Ovary (tissue), 10 donors: ENCODE measurements around the gene DENND1B. TPM values are rescaled to one million over a fixed set of nuclear protein-coding genes. Genes with fewer than 3 reads are reported as not detected.

Experiments used
- DNase-seq, 5 donors: peaks; one replicate each; pipeline ENCODE4 v3.0.0-alpha.2; 2019 to 2020
- H3K27ac ChIP-seq, 2 donors: fragments of 200-600 bp; one replicate each; pipeline versions ENCODE4 v1.5.1 to v1.8.0; 2019 to 2022
- H3K27me3 ChIP-seq: fragments of 200-600 bp; one replicate; pipeline ENCODE4 v1.8.0; 2022
- H3K36me3 ChIP-seq: fragments of 200-600 bp; sonication (generic); one replicate; pipeline ENCODE4 v1.5.1; 2019
- H3K4me1 ChIP-seq: one replicate; pipeline ENCODE4 v1.8.1; 2013; ENCODE audit warnings: mild to moderate bottlenecking, moderate library complexity; ENCODE audit not compliant: insufficient read depth
- H3K4me3 ChIP-seq: fragments of 200-600 bp; sonication (generic); one replicate; pipeline ENCODE4 v1.5.1; 2017
- H3K9me3 ChIP-seq, 2 donors: fragments of 200-600 bp in 1 of 2; sonication (generic) in 1 of 2; one replicate each; pipeline versions ENCODE4 v1.5.1 to v1.8.1; 2013 to 2019; ENCODE audit warnings: mild to moderate bottlenecking in 1 of 2, moderate library complexity in 1 of 2
- CTCF ChIP-seq, 3 donors: fragments of 450-650 bp in 2 of 3; fragments of 200-600 bp in 1 of 3; IDR thresholded peaks; one replicate each; pipeline versions ENCODE4 v1.5.1 to v1.8.0; 2016 to 2022; ENCODE audit warnings: antibody characterized with exemption in 3 of 3, mild to moderate bottlenecking in 1 of 3
- EP300 ChIP-seq: sonication (generic); formaldehyde crosslinking; IDR thresholded peaks from one replicate; pipeline ENCODE4 v1.6.1; 2017; ENCODE audit warnings: antibody characterized with exemption
- POLR2A ChIP-seq: fragments of 450-650 bp; IDR thresholded peaks from one replicate; pipeline ENCODE4 v1.6.1; 2017; ENCODE audit warnings: antibody characterized with exemption, mild to moderate bottlenecking, moderate library complexity
- WGBS, 3 donors: extraction: QIAGEN DNeasy Blood & Tissue Kit in 1 of 3; methylation state at CpG; one replicate each; pipeline versions ENCODE4 v1.1.5 to v1.1.7; 2013 to 2017; 5-methylcytosine and 5-hydroxymethylcytosine counted together
- intact Hi-C, 4 donors: fragments of 100-400 bp; cut with DNase I; formaldehyde crosslinking; loops; one replicate each; pipeline versions ENCODE4 v1.11.0 to v1.15.1; 2022 to 2023
- long read RNA-seq, 3 donors: library from polyadenylated mRNA in 2 of 3; unstranded in 2 of 3; transcript quantifications; one replicate each; pipeline ENCODE4 v2.0.0 and lab custom pipeline, GENCODE V29; 2021 to 2026
- polyA plus RNA-seq, 2 donors: library from polyadenylated mRNA; stranded (reverse); fragments of 200-250 nt in 1 of 2; fragments of 350-450 nt in 1 of 2; fragmentation: Illumina TruSeq in 1 of 2; extraction: RNeasy Lipid Tissue Mini Kit (QIAGEN cat#74804) in 1 of 2; gene quantifications; one replicate each; pipeline ENCODE4 v1.2.3, GENCODE V29; 2013 to 2014
- total RNA-seq, 7 donors: library from RNA; depleted of rRNA in 2 of 7; stranded (reverse); fragments of >200 nt in 2 of 7; fragmentation: NEBNext Ultra II Directional in 3 of 7; extraction: Animal tissue kit (Norgen Biotek cat#: 25700) in 3 of 7; gene quantifications; one replicate each; pipeline versions ENCODE4 v1.1.0 to v1.2.4, GENCODE V29; 2016 to 2023
- donor health status: DM: no; HTN: no; CAD: no; lungs with moderate emphysema.
- donor health status: DM: no; HTN: no; CAD: no.
- donor health status: Bipolar disorder and iron deficiency.
- donor health status: DM: yes; HTN: yes; CAD: no.
- donor health status: DM: no; HTN: no; CAD: no.
- donor health status: DM: yes; HTN: yes; CAD: no.

Gene DENND1B
- total RNA-seq (10 to 100 TPM; 12.1 to 20.6 (median 15.6) TPM), polyA plus RNA-seq (1 to 10 TPM; 2.9 to 3.6 TPM)
- long read RNA-seq, donor 1, partial matches to known transcripts, result 3 of 12 reads
- long read RNA-seq, donor 1, other reads (novel, unspliced or antisense), result 9 of 12 reads
- long read RNA-seq, donor 2, partial matches to known transcripts, result 0 of 2 reads
- long read RNA-seq, donor 2, other reads (novel, unspliced or antisense), result 0 of 2 reads
- long read RNA-seq, donor 3, full-length matches to known transcripts, result 4 of 17 reads
- long read RNA-seq, donor 3, partial matches to known transcripts, result 1 of 17 reads
- long read RNA-seq, donor 3, other reads (novel, unspliced or antisense), result 12 of 17 reads

GRCh38 chr1:197775282-197776262 lies at the start of gene DENND1B:
TSS of gene DENND1B (minus strand) at chr1:197775480. CDS start at chr1:197775155, 325 bp downstream.
- no peak for TF ChIP-seq CTCF (IDR thresholded peaks at IDR 0.05)
- no peak for TF ChIP-seq EP300
- TF ChIP-seq POLR2A, result no peak
- H3K27me3 ChIP-seq, result no peaks in the 10 kb centered on the region
- no peaks in the 10 kb centered on the region for H3K36me3 ChIP-seq
- peak; percentile 59 to 75 (median 64) for DNase-seq
- H3K4me3 ChIP-seq, result peak within 1 kb of the TSS; percentile 71
- 11 to 14% (median 12%) methylated on average over 46 to 51 of the region's 51 CpGs for WGBS, 3 donors
- intact Hi-C loops, result no loop called here
- peak within 1 kb of the TSS; percentile 88 to 92 for H3K27ac ChIP-seq
- no peaks in the 10 kb centered on the region for H3K9me3 ChIP-seq
- H3K4me1 ChIP-seq, result peaks cover 3% of the 10 kb centered on the region

GRCh38 chr1:197814306-197814705 lies 39.0 kb upstream of the DENND1B start:
- 80 to 86% (median 85%) methylated on average over 2 of the region's 2 CpGs for WGBS, 3 donors
- DNase-seq, result no peak
- Histone ChIP-seq H3K9me3 (no peaks in the 10 kb centered on the region), H3K27me3 (no peaks in the 10 kb centered on the region), H3K36me3 (no peaks in the 10 kb centered on the region), H3K4me1 (no peaks in the 10 kb centered on the region), H3K4me3 (no peak overlapping the region), H3K27ac (no peak overlapping the region)
- TF ChIP-seq EP300 (no peak), CTCF (IDR thresholded peaks at IDR 0.05) (no peak), POLR2A (no peak)
- intact Hi-C loops, result no loop called here

- Histone ChIP-seq H3K36me3 (no peaks in the 10 kb centered on the region), H3K4me1 (no peaks in the 10 kb centered on the region), H3K27ac (no peak overlapping the region), H3K27me3 (no peaks in the 10 kb centered on the region), H3K9me3 (no peaks in the 10 kb centered on the region), H3K4me3 (no peak overlapping the region)
- intact Hi-C loops, result no loop called here
- 56 to 65% (median 64%) methylated on average over 5 of the region's 5 CpGs for WGBS, 3 donors
- DNase-seq, result no peak
- TF ChIP-seq EP300, result no peak
- TF ChIP-seq POLR2A, result no peak
- no peak for TF ChIP-seq CTCF (IDR thresholded peaks at IDR 0.05)
These were observed 38.5 kb upstream of the DENND1B start for GRCh38 chr1:197813741-197814140.

GRCh38 chr1:197811769-197812168 lies 36.5 kb upstream of the DENND1B start:
- Histone ChIP-seq H3K9me3 (no peaks in the 10 kb centered on the region), H3K27ac (no peak overlapping the region), H3K36me3 (no peaks in the 10 kb centered on the region), H3K4me1 (no peaks in the 10 kb centered on the region), H3K4me3 (no peak overlapping the region), H3K27me3 (no peaks in the 10 kb centered on the region)
- TF ChIP-seq CTCF (IDR thresholded peaks at IDR 0.05), result no peak
- TF ChIP-seq POLR2A, result no peak
- WGBS, 3 donors, result 63 to 74% (median 64%) methylated on average over 1 of the region's 1 CpG
- intact Hi-C loops, result no loop called here
- DNase-seq, result no peak
